Measurements from ENCODE around the gene NID2. TPM values are rescaled to one million over a fixed set of nuclear protein-coding genes. Genes with fewer than 3 reads are reported as not detected.

The NID2 gene
- total RNA-seq, 4 donors from 2014 or later = 1.9 to 5.6 (median 4.3) TPM

DNA sequence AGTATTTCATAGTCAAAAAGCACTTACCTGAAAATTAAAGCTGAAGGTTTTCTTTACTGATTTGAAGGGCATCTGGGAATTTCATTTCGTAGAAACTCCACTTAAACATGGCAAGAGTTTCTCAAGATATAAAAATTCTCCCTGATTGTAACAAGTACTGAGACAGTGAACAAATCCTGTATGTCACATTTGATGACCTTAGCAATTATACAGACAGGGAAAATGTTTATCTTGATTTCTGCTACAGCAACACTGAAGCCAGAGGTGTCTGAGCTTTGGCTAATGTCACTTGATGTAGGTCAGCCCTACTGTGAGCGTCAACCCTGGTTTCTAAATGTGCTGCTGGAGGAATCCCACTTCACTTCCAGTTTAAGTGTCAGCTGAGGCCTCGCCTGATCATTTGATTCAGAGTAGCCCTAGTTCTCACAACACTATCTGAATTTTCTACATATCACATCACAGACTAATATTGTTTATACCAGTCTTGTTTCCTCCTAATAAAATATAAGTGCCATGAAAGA, 58.6 kb downstream of the NID2 start:
- in situ Hi-C loops (cut with MboI; ENCODE audit: low sequenced_read_pairs in 4 of 4) (no loop called here), intact Hi-C loops (cut with DNase I; ENCODE audit: low total_unique reads) (no loop called here)
- peaks cover 0 to 23% of the 10 kb centered on the region in 2 donors for H3K4me1 ChIP-seq
- no peak for TF ChIP-seq POLR2A (IDR thresholded peaks at IDR 0.05)
- no peak overlapping the region for H3K27ac ChIP-seq
- no peak for DNase-seq
- H3K36me3 ChIP-seq = peaks cover 0 to 68% of the 10 kb centered on the region in 2 donors
- H3K4me3 ChIP-seq = no peak overlapping the region
- H3K27me3 ChIP-seq = no peaks in the 10 kb centered on the region
- ATAC-seq = no peak
- no peaks in the 10 kb centered on the region for H3K9me3 ChIP-seq

GRCh38 chr14:52008136-52008535, 60.7 kb downstream of the NID2 start:
- in situ Hi-C loops (cut with MboI; ENCODE audit: low sequenced_read_pairs in 4 of 4) = no loop called here

GRCh38 chr14:52007637-52008036, 61.2 kb downstream of the NID2 start:
- Histone ChIP-seq H3K27ac (no peak overlapping the region), H3K4me1 (peaks cover 0 to 7% of the 10 kb centered on the region in 2 donors), H3K27me3 (no peaks in the 10 kb centered on the region), H3K36me3 (peaks cover 0 to 92% of the 10 kb centered on the region in 2 donors), H3K4me3 (no peak overlapping the region), H3K9me3 (no peaks in the 10 kb centered on the region)
- DNase-seq (no peak), ATAC-seq (no peak)
- intact Hi-C loops (cut with DNase I; ENCODE audit: low total_unique reads) = no loop called here
- in situ Hi-C loops (cut with MboI; ENCODE audit: low sequenced_read_pairs in 4 of 4) = no loop called here
- TF ChIP-seq CTCF (IDR thresholded peaks at IDR 0.05 in 4 of 5, conservative IDR thresholded peaks at IDR 0.05 in 1 of 5) (no peak), POLR2A (IDR thresholded peaks at IDR 0.05) (no peak)

More at GRCh38 chr14:52008136-52008535, 60.7 kb downstream of the NID2 start:
- H3K4me1 ChIP-seq = peaks cover 0 to 12% of the 10 kb centered on the region in 2 donors
- intact Hi-C loops (cut with DNase I; ENCODE audit: low total_unique reads) = no loop called here
- ATAC-seq = no peak
- TF ChIP-seq CTCF (IDR thresholded peaks at IDR 0.05 in 4 of 5, conservative IDR thresholded peaks at IDR 0.05 in 1 of 5) = no peak
- H3K4me3 ChIP-seq = no peak overlapping the region
- H3K36me3 ChIP-seq = peaks cover 0 to 89% of the 10 kb centered on the region in 2 donors
- H3K27me3 ChIP-seq = no peaks in the 10 kb centered on the region
- no peak overlapping the region for H3K27ac ChIP-seq
- no peaks in the 10 kb centered on the region for H3K9me3 ChIP-seq
- DNase-seq = no peak

DNA sequence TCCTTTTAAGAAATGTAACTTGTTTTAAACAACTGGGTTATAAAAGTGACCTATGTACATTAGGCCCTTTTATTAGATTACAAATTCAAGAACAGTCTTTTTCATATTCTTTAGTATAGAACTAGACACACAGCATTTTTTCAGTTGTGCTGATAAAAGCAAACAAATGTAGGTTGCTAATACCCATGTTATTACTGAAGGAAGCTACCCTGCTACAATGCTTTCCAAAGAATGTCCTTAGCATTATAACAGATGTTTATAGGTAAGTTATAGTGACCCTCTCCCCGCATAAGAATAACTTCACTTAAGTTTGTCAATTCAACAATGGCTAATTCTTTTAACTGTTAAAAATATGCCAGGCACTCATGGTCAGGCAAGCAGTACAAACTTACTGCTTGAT, 61.6 kb downstream of the NID2 start:
- Histone ChIP-seq H3K27me3 (no peaks in the 10 kb centered on the region), H3K4me1 (peaks cover 0 to 4% of the 10 kb centered on the region in 2 donors), H3K4me3 (no peak overlapping the region), H3K36me3 (peaks cover 0 to 96% of the 10 kb centered on the region in 2 donors), H3K9me3 (no peaks in the 10 kb centered on the region), H3K27ac (no peak overlapping the region)
- in situ Hi-C loops (cut with MboI; ENCODE audit: low sequenced_read_pairs in 4 of 4) = no loop called here
- intact Hi-C loops (cut with DNase I; ENCODE audit: low total_unique reads) = no loop called here
- ATAC-seq (no peak), DNase-seq (no peak)
- TF ChIP-seq CTCF (IDR thresholded peaks at IDR 0.05 in 4 of 5, conservative IDR thresholded peaks at IDR 0.05 in 1 of 5) (no peak), POLR2A (IDR thresholded peaks at IDR 0.05) (no peak)

GRCh38 chr14:52006361-52006760, 62.5 kb downstream of the NID2 start:
- no peaks in the 10 kb centered on the region for H3K9me3 ChIP-seq
- no peaks in the 10 kb centered on the region for H3K27me3 ChIP-seq
- no peak overlapping the region for H3K4me3 ChIP-seq
- in situ Hi-C loops (cut with MboI; ENCODE audit: low sequenced_read_pairs in 4 of 4) = no loop called here
- no peak overlapping the region for H3K27ac ChIP-seq
- peaks cover 0 to 97% of the 10 kb centered on the region in 2 donors for H3K36me3 ChIP-seq
- no peak for TF ChIP-seq POLR2A (IDR thresholded peaks at IDR 0.05)
- TF ChIP-seq CTCF (IDR thresholded peaks at IDR 0.05 in 4 of 5, conservative IDR thresholded peaks at IDR 0.05 in 1 of 5) = no peak
- DNase-seq (no peak), ATAC-seq (no peak)
- H3K4me1 ChIP-seq = no peaks in the 10 kb centered on the region
- intact Hi-C loops (cut with DNase I; ENCODE audit: low total_unique reads) = no loop called here

Measured in gastrocnemius medialis (tissue), 4 donors.